ENCODE results near the gene TARDBP. TPM values are rescaled to one million over a fixed set of nuclear protein-coding genes. Genes with fewer than 3 reads are reported as not detected.
"Not testable (repeated sequence)": the region's sequence is repeated elsewhere in the genome, so short reads cannot be mapped to it uniquely, and the experiment has no call there.

The TARDBP gene
- total RNA-seq, 1 experiment from 2014 or later = 207 TPM

- H3K4me2 ChIP-seq (ENCODE audit: insufficient read depth, insufficient read length, low read length) = no peak overlapping the region
- H2BK12ac ChIP-seq (ENCODE audit: insufficient read length, low read depth, low read length) = no peak overlapping the region
- H2BK20ac ChIP-seq (ENCODE audit: low read depth, low read length, poor library complexity, severe bottlenecking) = no peak overlapping the region
- no peaks in the 10 kb centered on the region; the same call in 1 of the 2 replicates for H3K4me1 ChIP-seq (ENCODE audit: insufficient read depth, low read length)
- H3K23ac ChIP-seq (ENCODE audit: insufficient read length, low read depth, low read length) = no peak overlapping the region
- H4K8ac ChIP-seq (replicated peaks; ENCODE audit: insufficient read length, low read depth, low read length) = no peak overlapping the region
- no peak overlapping the region for H4K5ac ChIP-seq (ENCODE audit: insufficient read length, low read depth, low read length)
- no peak overlapping the region for H3K56ac ChIP-seq (ENCODE audit: insufficient read length, low read depth, low read length)
- peaks cover 2 to 21% (median 14%) of the 10 kb centered on the region in 3 experiments; a peak in 6 of 7 replicates for H3K36me3 Mint-ChIP-seq (ENCODE audit: insufficient read depth in 1 of 3, low read depth in 3 of 3)
- no CpG with 5 or more reads among the region's 10 CpGs for WGBS (ENCODE audit: extremely low coverage, insufficient read length, low lambda C conversion rate)
- H3K4me3 Mint-ChIP-seq = no peak overlapping the region
- no peaks in the 10 kb centered on the region for H3K23me2 ChIP-seq (ENCODE audit: insufficient read length, low read depth, low read length, poor library complexity, severe bottlenecking)
- H2BK5ac ChIP-seq (ENCODE audit: insufficient read length, low read length) = no peak overlapping the region
- no peaks in the 10 kb centered on the region for H3K79me2 ChIP-seq (ENCODE audit: insufficient read depth, low read length)
- no peak overlapping the region for H2BK120ac ChIP-seq (ENCODE audit: low read depth, low read length, poor library complexity, severe bottlenecking)
- H4K91ac ChIP-seq (ENCODE audit: insufficient read length, low read depth, low read length) = no peak overlapping the region
- no peak for TF ChIP-seq CTCF (conservative IDR thresholded peaks at IDR 0.05)
- no peak overlapping the region for H2AFZ ChIP-seq (ENCODE audit: low read length)
- no peak overlapping the region for H3K9ac ChIP-seq (ENCODE audit: extremely low read depth, insufficient read length, low read length)
- no peaks in the 10 kb centered on the region for H3K9me3 Mint-ChIP-seq
- H3K27me3 Mint-ChIP-seq (ENCODE audit: low read depth) = no peaks in the 10 kb centered on the region
- no peak overlapping the region for H3K4ac ChIP-seq (ENCODE audit: low read depth, low read length)
- no peak overlapping the region for H2AK5ac ChIP-seq (ENCODE audit: insufficient read length, low read length)
- H3T11ph ChIP-seq (ENCODE audit: low read length) = no peak overlapping the region
- no peaks in the 10 kb centered on the region for H3K27me3 ChIP-seq (ENCODE audit: insufficient read depth, low read length)
- no peak overlapping the region for H3K27ac ChIP-seq (ENCODE audit: insufficient read length, low read depth, low read length)
- no peak overlapping the region for H3K18ac ChIP-seq (ENCODE audit: insufficient read length, low read depth, low read length)
- H3K27ac Mint-ChIP-seq = no peak overlapping the region; a peak in 1 of 7 replicates
- no peaks in the 10 kb centered on the region for H3K79me1 ChIP-seq (ENCODE audit: insufficient read depth, low read depth, low read length, poor library complexity, severe bottlenecking)
- H3K4me1 Mint-ChIP-seq = peaks cover 9 to 10% of the 10 kb centered on the region in 2 experiments
- no peaks in the 10 kb centered on the region for H4K20me1 ChIP-seq (ENCODE audit: control insufficient read depth, insufficient read depth, insufficient read length)
- DNase-seq = no peak
- H3K14ac ChIP-seq (ENCODE audit: insufficient read depth, low read length) = no peak overlapping the region
- H3K9me3 ChIP-seq (ENCODE audit: control insufficient read depth, low read depth, low read length) = no peaks in the 10 kb centered on the region
- H2BK15ac ChIP-seq (ENCODE audit: low read depth, low read length) = no peak overlapping the region
Observed at GRCh38 chr1:11031624-11032262, 19.3 kb downstream of the TARDBP start.

- H2AFZ ChIP-seq (ENCODE audit: low read length); H4K5ac ChIP-seq (ENCODE audit: insufficient read length, low read depth, low read length); H3K56ac ChIP-seq (ENCODE audit: insufficient read length, low read depth, low read length); H3K18ac ChIP-seq (ENCODE audit: insufficient read length, low read depth, low read length); H3K79me2 ChIP-seq (ENCODE audit: insufficient read depth, low read length); H4K8ac ChIP-seq (replicated peaks; ENCODE audit: insufficient read length, low read depth, low read length); H2BK5ac ChIP-seq (ENCODE audit: insufficient read length, low read length); H3K4me2 ChIP-seq (ENCODE audit: insufficient read depth, insufficient read length, low read length); H3K23ac ChIP-seq (ENCODE audit: insufficient read length, low read depth, low read length); H2BK20ac ChIP-seq (ENCODE audit: low read depth, low read length, poor library complexity, severe bottlenecking); H3K27ac Mint-ChIP-seq; H3K23me2 ChIP-seq (ENCODE audit: insufficient read length, low read depth, low read length, poor library complexity, severe bottlenecking); H3K36me3 Mint-ChIP-seq (ENCODE audit: insufficient read depth in 1 of 3, low read depth in 3 of 3); H3K9me3 ChIP-seq (ENCODE audit: control insufficient read depth, low read depth, low read length); H3K9ac ChIP-seq (ENCODE audit: extremely low read depth, insufficient read length, low read length); H3K4me1 Mint-ChIP-seq; H2AK5ac ChIP-seq (ENCODE audit: insufficient read length, low read length); H2BK12ac ChIP-seq (ENCODE audit: insufficient read length, low read depth, low read length); H3T11ph ChIP-seq (ENCODE audit: low read length); H3K27ac ChIP-seq (ENCODE audit: insufficient read length, low read depth, low read length); H3K79me1 ChIP-seq (ENCODE audit: insufficient read depth, low read depth, low read length, poor library complexity, severe bottlenecking); H4K20me1 ChIP-seq (ENCODE audit: control insufficient read depth, insufficient read depth, insufficient read length); H3K9me3 Mint-ChIP-seq; H3K27me3 ChIP-seq (ENCODE audit: insufficient read depth, low read length); H3K14ac ChIP-seq (ENCODE audit: insufficient read depth, low read length); H3K4me1 ChIP-seq (ENCODE audit: insufficient read depth, low read length); H3K27me3 Mint-ChIP-seq (ENCODE audit: low read depth); H2BK15ac ChIP-seq (ENCODE audit: low read depth, low read length); H4K91ac ChIP-seq (ENCODE audit: insufficient read length, low read depth, low read length); H3K4ac ChIP-seq (ENCODE audit: low read depth, low read length); DNase-seq; H2BK120ac ChIP-seq (ENCODE audit: low read depth, low read length, poor library complexity, severe bottlenecking): not testable (repeated sequence)
- peak overlapping the region in 1 of 2 experiments; percentile 33; a peak in 1 of 5 replicates for H3K4me3 Mint-ChIP-seq
- no CpG with 5 or more reads among the region's 18 CpGs for WGBS (ENCODE audit: extremely low coverage, insufficient read length, low lambda C conversion rate)
Observed at GRCh38 chr1:11037019-11037739, 24.7 kb downstream of the TARDBP start.

All from H9 (cell line).